Esophagus mucosa (tissue), 1 donor: ENCODE results near the gene ITM2B. TPM values are rescaled to one million over a fixed set of nuclear protein-coding genes. Genes with fewer than 3 reads are reported as not detected.
A peak's percentile ranks its signal among the peaks of the same experiment; 100 is the strongest.
"Not testable (repeated sequence)": the region's sequence is repeated elsewhere in the genome, so short reads cannot be mapped to it uniquely, and the experiment has no call there.

Experiments used
- ATAC-seq: fragments of 200-7000 bp; cut with Tn5 transposase; one replicate; pipeline ENCODE4 v1.9.1; 2020
- total RNA-seq: library from RNA; stranded (reverse); gene quantifications from one replicate; pipeline ENCODE4 v1.2.4, GENCODE V29; 2023
- donor health status: DM: yes; HTN: yes; CAD: no.

ITM2B gene
- total RNA-seq, 1 donor from 2014 or later, result 626 TPM

DNA sequence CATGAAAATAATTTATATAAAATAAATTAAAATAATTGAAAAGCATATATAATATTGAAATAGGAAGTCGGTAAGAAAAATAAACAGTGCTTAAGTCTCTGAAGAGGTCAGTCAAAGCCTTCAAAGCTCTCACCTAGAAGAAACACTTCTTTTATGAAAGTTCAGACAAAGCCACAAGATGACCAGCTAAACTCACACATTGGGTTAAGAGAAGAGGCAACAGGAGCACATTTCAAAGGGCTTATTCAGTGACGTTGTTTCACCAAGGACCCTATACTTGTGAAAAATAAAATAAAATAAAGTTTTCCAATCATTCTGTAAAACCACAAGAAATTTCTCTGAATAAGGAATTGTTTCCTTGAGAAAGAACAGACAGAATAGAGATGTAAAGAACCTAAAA lies 2.5 kb upstream of the ITM2B start:
- no peak for ATAC-seq

DNA sequence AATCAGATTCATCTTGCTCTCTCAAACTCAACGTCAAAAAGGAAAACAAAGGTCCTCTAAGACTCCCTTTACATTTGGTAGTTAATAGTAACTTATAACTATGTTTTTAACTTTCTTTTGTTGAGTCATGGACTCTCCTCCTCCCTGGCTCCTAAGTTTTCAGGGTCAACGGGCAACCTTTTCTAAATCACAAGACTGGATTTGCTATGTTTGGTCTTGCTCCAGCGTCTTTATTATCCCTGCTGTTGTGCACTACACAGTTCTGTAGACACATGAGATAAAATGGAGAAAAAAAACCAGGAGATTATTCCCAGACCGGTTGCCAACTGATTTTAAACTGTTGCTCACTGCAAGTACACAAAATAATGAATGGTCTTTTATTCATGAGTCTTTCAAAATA lies 1.9 kb upstream of the ITM2B start:
- ATAC-seq, result no peak

DNA sequence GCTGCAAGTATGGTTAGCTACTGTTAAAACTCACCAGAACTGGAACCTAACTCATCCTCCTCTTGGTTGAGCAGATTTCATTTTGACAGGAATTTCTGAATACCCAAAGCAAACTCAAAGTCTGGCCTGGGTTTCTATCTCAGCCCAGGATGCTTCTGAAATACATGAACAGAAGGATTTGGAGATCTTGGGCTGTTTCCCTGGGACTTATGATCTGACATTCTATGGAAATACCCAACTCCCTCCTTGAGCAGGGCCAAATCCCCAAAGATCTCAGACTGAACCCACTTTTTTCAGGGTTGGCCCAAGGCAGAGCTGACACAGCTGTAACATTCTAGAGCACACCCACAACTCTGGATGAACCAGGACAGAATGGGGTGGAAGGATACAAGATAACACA lies 1.1 kb upstream of the ITM2B start:
- ATAC-seq, result peak; percentile 13

DNA sequence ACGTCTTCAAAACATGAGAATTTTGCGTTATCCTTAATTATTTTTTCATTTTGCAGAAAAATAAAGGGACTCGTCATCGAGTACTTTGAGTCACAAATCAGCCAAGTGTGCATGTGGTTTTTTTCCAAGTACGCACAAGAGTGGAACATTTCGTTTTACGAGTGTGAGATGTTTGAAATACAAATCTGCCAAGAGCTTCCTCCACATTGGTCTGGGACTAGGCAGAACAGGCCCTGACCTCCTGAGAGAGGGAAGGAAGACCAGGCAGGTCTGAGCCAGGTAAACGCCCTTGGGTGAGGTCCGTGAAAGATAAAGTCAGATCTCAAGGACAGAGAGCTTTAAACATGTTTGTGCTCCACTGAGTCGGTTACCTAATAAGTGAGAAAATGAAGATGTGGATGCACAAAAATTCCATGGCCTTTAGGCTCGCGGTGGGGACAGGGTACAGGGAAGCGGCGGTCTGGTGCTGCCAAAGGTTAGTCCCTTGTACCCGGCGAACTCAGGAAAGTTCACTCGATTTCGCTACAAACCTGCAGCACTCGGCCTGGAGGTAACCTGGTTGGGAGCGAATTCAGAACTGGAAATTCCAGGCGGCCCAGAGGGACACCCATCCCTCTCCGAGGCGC lies 473 bp upstream of the ITM2B start:
- ATAC-seq, result peak; percentile 43

DNA sequence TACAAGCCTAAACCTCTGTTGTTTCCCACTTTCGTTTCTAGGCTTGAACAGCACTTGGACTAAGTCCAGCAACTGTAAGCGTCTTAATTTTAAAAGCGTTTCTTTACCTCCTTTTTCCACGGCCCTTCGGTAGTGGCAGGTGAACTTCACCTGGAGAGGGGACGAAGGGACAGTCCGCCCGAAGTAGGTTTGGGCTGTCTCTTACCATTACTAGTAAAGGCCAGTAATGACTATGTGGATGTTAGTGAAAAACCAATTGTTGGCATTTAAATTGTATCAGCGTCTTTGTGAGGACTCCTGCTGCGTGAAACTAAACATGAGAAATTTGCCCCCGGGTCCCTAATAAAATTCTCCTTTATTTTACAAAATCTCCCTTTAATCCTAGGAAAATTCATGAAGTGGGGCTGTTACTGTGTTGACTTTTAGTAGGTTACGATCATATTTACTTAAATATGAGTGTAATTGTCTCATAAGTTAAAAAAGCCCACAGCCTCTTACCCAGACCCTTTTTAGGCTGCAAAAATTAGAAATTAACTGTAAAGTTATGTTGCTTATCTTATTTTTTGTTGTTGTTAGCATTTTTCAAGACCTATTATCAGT lies 983 bp downstream of the ITM2B start:
- ATAC-seq, result no peak

DNA sequence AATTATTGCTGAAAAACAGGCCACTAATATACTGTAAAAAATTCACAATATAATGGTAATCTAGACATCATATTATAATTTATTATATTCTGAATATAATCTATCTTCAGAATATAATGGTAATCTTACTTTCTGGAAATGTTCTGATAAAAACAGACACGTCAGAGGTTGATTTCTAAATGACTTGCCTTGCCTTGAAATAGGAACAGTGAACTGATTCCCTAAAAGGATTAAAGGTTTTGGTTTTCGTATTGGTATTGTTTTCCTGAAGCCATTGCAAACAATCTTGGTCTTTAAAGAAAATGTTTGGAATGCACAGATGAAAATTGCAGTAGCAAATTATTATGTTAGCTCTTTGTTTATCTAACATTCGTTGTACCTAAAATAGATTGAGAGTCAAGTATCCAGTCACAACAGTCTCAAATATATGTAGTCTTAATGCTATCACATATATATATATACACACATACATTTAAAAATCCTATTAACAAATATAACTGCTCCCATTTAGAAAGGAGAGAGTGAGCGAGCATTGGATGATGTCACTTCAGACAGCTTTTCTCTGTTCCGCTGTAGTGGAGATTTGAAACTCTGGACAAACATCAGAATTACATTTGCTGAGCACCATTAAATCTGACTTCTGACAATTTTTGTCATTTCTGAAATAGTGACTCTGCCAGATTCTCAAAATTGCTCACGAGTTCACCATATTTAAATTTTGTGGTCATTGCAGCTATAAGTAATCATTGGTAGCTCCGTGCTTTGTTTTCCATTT lies 1.7 kb downstream of the ITM2B start:
- no peak for ATAC-seq

DNA sequence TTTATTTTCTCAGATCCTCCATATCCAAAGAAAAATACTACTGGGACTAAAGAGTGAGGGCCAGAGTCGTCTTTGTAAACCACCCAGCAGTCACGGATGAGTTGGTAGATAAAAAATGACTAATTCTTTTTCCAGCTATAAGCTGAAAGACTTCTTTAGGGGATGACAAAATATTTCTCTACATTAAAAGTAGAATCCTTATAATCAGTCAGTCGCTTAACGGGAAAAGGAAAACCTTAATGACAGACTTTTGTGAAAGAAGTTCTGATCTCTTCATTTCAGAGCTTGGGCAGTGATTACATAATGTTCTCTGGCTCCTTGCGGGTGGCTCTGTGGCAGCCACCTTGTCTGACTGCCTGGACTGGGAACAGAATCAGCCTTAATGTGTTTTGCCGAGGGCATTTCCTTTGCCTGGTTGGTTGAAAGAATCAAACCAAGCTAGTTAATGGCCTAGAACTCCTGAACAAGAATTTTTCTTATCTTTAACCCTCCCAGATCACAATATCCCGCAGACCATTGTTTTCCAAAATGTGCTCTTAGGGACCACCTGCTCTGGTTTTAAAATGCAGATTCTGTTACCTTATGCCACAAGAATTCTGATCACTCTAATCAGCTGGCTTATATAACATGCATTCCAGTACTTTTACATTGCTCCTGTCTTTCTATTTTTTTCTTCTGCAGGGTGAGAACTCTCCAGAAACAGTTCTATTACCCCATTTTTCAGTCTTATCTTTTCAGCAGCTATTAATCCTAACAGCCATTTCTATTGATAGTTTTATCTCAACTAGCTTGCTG lies 2.5 kb downstream of the ITM2B start:
- no peak for ATAC-seq

DNA sequence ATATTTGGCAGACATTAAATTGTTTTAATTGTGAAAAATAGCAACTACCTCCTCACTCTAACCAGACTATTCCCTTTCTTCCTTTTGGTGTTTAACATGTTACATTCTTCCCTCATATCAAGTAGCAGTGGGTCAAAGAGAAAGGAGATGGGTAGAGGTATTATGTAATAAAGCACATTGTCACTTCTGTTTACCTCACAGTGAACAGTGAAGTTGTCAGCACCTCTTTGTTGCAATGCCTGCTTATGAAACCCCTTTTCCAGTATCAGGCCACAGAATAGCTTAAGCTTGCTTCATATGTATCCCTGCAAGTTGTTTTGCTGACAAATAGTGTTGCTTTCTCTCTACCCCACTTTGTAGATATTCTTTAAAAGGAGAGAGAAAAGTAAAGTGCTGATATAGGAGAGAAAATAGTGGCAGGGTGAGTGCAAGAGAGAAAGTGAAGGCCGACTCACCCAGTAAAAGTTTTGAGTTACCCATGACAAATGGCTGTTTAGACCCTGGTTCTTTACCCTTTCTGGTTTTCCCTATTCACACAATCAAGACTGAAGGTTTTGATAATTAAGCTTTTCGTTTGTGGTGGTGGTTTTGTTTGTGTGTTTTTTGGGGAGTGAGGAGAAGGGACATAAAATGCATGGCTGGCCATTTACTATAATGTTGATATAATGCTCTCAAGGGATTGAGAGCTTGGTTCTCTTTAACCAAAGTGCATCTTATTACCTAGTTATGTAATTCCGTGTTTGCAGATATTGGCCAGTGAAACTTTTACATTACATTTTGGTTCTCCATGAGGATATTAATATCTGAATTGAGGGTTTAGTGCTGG lies 3.7 kb downstream of the ITM2B start:
- no peak for ATAC-seq

DNA sequence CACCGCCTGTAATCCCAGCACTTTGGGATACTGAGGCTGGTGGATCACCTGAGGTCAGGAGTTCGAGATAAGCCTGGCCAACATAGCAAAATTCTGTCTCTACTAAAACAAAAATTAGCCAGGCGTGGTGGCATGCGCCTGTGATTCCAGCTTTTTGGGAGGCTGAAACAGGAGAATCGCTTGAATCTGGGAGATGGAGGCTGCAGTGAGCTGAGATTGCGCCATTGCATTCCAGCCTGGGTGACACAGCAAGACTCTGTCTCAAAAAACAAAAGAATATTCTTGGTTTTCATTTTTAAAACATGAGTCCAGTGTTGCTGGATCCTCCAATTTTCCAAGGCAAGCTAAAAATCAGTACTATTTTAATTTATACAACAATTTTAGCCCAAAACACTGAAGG lies 6.4 kb downstream of the ITM2B start:
- not testable (repeated sequence) for ATAC-seq

DNA sequence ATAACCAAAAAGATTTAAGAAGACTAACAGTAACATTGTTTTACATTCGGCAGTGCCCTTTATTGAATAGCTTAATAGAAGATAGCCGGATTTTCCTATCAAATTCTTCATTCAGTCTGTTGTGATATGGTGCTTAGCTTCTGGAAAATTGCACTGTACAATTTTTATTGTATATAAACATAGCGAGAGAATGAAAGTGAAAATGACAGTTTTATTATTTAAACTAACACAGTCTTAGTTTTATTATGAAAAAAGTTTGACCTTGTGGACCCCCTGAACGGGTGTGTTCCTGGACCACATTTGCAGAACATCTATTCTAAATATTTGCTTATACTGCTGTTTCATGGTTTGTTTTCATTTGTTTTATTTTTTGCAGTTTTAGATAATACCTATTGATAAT lies 8.6 kb downstream of the ITM2B start:
- ATAC-seq, result no peak

DNA sequence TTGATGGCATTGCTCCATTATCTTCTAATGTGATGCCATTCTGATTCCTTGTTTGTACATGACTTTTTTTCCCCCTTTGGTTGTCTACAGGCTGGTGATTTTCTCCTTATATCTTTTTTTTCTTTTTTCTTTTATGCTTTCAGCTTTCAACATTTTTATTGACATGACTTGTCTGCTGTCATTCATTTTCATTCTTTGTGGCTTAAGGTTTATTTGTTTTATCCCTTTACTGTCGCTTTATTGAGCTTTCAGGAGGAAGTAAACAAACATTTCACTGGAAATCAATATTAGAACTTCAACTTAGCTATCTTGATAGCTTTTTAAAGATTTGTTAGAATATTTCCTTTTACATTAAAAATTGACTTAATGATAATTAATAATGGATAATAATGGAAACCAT lies 9.7 kb downstream of the ITM2B start:
- no peak for ATAC-seq

DNA sequence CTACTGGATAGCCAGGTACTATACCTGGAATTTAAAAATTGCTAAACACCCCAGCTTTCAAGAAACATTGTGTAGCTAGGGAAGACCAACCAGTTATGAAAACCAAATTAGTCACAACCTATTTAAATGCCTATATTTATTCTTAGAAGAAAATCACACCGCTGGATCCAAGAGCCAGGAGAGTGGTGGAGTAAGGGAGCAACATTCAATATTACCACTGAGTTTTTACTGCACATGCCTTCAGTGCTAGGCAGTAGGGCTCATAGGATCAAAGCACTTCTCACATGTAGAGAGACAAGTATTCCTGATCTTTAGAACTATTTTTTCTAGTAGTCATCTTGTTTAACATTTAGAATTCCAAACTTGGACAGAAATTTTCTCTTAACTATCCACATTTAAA lies 11.2 kb downstream of the ITM2B start:
- peak; percentile 26 for ATAC-seq

DNA sequence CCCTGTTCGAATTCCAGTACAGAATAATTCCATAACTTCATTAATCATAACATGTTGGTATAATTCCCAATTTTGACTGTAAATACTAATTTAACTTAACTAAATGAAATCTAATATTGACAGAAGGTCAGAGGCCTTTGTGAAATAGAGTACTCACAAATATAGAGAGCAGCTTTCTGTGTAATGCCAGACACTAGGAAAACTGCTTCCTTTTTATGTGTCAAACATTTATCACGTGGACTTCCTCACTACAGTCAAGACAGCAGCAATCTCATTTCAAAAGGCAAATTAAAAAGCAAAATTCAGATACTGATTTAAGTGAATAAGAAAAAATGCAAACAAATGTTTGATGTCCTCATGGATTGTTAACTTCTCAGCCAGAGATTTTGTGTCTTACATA lies 13.1 kb downstream of the ITM2B start:
- ATAC-seq, result no peak

DNA sequence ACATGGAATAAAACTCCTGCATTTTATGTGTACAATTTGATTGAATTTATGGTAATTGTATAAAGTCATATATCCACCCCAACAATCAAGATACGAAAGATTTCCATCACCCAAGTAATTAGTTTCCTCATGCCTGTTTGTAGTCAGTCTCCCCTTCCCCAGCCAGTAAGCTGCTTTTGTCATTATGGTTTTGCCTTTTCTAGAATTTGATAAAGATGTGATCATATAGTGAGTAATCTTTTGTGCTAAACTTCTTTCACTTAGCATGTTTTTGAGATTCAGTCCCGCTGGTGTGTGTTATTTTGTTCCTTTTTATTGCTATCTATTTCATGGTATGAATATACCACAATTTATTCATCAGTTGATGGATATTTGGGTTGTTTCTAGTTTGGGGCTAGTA lies 16.0 kb downstream of the ITM2B start:
- ATAC-seq, result no peak

DNA sequence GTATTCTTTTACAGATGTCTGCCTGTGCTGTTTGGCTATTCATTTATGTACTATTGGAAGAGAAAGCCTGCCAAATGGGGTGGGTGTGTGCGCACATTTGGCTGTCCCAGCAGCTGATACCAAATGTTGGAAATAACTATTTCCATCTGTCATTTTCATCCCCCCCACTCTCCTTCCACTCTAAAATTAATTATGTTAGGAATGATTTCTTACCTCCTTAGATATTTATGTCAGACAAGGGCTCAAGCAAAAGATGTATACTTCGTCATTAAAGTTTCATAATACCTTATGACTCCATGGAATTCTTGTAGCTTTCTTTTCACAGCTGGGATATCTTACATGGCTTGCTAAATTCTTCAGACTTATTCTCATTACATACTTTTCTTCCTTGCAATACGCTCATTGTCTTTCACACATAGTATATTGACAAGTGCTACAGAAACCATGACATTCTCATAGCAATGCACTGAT lies 18.6 kb downstream of the ITM2B start:
- no peak for ATAC-seq

DNA sequence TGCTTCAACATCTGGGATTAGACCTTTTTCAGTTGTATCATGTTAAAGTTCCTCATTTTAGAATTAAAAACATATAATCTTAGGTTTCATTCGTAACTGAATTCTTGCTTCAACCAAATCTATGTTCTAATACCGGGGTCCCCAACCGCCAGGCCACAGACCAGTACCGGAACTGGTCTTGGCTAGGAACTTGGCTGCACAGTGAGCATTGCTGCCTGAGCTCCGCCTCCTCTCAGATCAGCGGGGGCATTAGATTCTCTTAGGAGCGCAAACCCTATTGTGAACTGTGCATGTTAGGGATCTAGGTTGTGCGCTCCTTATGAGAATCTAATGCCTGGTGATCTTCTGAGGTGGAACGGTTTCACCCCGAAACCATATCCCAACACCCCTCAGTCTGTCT lies 19.2 kb downstream of the ITM2B start:
- no peak for ATAC-seq

DNA sequence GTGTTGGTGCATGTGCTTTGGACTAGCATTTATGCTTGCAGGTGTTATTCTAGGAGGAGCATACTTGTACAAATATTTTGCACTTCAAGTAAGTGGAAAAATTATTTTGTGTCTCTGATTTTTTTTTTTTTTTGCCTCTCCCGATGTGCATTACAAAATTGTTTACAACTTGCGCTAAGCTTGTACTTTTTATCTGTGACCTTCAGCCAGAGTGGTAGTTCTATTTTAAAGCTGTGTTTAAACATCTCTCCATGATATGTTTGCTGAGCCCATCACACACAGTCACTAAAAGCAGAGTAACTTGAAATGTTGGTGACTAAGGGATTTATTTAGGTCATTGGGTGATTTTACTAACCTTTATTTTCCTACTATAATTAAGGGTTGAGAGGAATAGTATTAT lies 20.8 kb downstream of the ITM2B start:
- ATAC-seq, result no peak

DNA sequence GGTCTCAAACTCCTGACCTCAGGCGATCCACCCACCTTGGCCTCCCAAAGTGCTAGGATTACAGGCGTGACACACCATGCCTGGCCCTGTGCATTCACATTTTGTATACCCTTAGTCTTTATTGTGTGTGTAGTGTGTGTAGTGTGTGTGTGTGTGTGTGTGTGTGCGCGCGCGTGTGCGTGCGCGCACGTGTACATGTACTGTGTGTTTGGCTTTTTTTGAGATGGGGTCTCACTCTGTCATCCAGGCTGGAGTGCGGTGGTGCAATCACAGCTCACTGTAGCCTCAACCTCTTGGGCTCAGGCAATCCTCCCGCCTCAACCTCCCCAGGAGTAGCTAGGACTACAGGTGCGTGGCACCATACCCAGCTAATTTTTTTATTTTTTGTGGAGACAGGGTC lies 22.1 kb downstream of the ITM2B start:
- ATAC-seq, result peak; percentile 40

DNA sequence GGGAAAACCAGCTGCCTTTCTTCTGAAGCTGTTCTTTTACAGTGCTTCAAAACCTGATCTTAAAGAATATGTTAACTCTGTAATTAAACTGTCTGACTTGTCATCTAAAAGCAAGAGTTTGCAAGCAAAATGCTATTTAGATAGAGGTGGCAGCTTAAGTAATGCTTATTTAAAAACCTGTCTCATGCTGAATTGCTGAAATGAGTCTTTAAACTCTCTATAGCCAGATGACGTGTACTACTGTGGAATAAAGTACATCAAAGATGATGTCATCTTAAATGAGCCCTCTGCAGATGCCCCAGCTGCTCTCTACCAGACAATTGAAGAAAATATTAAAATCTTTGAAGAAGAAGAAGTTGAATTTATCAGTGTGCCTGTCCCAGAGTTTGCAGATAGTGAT lies 22.9 kb downstream of the ITM2B start:
- no peak for ATAC-seq

DNA sequence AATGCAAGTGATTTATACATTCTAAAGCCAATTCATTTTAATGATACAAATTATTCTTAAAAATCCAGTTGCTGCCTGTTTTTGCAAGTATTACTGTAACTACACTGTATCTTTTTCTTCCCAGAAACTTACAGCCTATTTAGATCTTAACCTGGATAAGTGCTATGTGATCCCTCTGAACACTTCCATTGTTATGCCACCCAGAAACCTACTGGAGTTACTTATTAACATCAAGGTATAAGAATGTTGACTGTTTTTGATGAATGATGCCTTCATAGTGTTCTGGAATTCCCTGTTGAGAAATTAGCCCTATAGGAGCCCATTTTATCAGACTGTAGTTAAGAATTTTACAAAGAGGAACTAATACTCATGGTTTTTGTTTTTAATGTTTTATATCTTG lies 25.0 kb downstream of the ITM2B start:
- ATAC-seq, result no peak

DNA sequence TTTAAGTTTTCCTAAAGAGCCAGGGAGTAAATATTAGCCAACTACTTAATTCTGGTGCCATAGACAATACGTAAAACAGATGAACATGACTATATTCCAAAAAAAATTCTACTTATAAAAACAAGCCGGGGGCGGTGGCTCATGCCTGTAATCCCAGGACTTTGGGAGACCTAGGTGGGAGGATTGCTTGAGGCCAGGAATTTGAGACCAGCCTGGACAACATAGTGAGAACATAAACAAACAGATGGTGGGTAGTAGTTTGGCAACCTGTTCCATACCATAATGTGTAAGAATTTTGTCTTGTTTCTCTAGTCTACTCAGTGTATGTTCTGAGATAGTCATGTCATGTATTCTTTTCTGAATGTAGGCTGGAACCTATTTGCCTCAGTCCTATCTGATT lies 25.4 kb downstream of the ITM2B start:
- ATAC-seq, result no peak

DNA sequence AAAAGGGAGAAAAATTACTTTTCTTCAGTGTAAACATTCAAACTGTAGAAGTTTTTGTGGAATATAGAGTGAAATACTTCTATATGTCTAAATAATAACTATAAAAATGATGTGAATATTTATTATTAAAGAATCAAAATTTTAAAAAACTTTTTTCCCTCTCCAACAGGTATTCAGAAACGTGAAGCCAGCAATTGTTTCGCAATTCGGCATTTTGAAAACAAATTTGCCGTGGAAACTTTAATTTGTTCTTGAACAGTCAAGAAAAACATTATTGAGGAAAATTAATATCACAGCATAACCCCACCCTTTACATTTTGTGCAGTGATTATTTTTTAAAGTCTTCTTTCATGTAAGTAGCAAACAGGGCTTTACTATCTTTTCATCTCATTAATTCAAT lies 28.0 kb downstream of the ITM2B start:
- no peak for ATAC-seq
